H1 (cell line): ENCODE data around the gene STEAP2. TPM values are rescaled to one million over a fixed set of nuclear protein-coding genes. Genes with fewer than 3 reads are reported as not detected.

Source experiments
- CHD7 ChIP-seq: fragments of 300-600 bp; sonication (generic); IDR thresholded peaks from 2 replicates; pipeline ENCODE4 v1.7.1; 2012; ENCODE audit warnings: low read length, moderate library complexity, mild to moderate bottlenecking, inconsistent platforms; ENCODE audit not compliant: insufficient replicate concordance
- NANOG ChIP-seq: IDR thresholded peaks from 2 replicates; pipeline ENCODE4 v1.6.1; 2011; ENCODE audit warnings: low read length, low read depth, mild to moderate bottlenecking, inconsistent platforms; ENCODE audit not compliant: insufficient read depth, poor library complexity, severe bottlenecking
- SIN3A ChIP-seq, 2 experiments: IDR thresholded peaks in 1 of 2; conservative IDR thresholded peaks in 1 of 2; 2 replicates each; pipeline ENCODE4 v1.6.1; 2011 to 2012; ENCODE audit warnings: low read length in 2 of 2, improper control_type of control experiment in 1 of 2, low read depth in 1 of 2, mild to moderate bottlenecking in 1 of 2
- polyA plus RNA-seq, 7 experiments: library from polyadenylated mRNA; depleted of rRNA in 3 of 7; stranded (reverse) in 5 of 7; unstranded in 2 of 7; fragments of >200 nt in 5 of 7; fragments of 200-250 nt in 2 of 7; gene quantifications; 1 replicate in 5 of 7; 2 replicates in 1 of 7; 4 replicates in 1 of 7; pipeline versions ENCODE4 v1.2.1 to v1.2.3, GENCODE V29; 2011 to 2013; ENCODE audit warnings: missing spikeins in 2 of 7, mixed read lengths in 2 of 7
- total RNA-seq: library from RNA; stranded (reverse); fragmentation: NEBNext Ultra II Directional; extraction: Animal tissue kit (Norgen Biotek cat#: 25700); gene quantifications from 2 replicates; pipeline ENCODE4 v1.2.1, GENCODE V29; 2021

The STEAP2 gene
- total and polyA plus RNA-seq, 2 of the 8 experiments (the other 6 are each of a cell fraction or from before 2014, with no cell fraction given): 13.4 to 18.4 TPM

GRCh38 chr7:90216771-90217170 is 5.2 kb downstream of the STEAP2 start (continued):
- TF ChIP-seq SIN3A (conservative IDR thresholded peaks at IDR 0.05 in 1 of 2, IDR thresholded peaks at IDR 0.05 in 1 of 2; ENCODE audit: low read depth in 1 of 2, low read length in 2 of 2) (no peak), CHD7 (no peak), NANOG (no peak)
